ENCODE measurements around the gene TMEM63B.
"Not testable (repeated sequence)": the region's sequence is repeated elsewhere in the genome, so short reads cannot be mapped to it uniquely, and the experiment has no call there.

Gene TMEM63B

DNA sequence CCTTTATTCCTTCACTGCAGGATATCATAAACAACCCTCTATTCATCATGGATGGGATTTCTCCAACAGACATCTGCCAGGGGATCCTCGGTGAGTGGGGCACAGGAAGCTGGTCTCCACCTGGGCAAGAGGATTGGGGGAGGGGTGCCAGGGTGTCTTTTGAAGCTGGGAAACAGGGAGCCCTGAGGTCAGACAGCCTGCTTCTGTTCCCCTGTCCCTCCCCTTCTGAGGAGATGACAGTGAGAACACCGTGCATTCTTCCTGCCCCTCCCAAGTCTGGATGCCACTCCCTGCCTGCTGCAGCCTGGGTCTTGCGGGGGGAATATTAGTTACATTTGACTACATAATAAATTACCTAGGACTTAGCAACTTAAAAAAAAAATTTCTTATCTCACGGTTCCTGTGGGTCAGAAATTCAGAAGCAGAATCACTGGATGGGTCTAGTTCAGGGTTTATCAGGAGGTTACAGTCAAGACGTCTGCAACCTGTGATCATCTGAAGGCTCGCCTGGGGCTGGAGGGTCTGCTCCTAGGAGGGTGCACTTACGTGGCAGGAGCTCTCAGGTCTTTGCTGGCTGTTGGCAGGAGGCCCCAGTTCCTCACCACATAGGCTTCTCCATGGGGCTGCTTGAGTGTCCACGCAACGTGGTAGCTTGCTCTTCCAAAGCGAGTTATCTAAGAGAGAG, 42.7 kb downstream of the TMEM63B start:
- peak in 1 of 2 experiments; percentile 18 for DNase-seq
- TF ChIP-seq POLR2A (IDR thresholded peaks at IDR 0.05; ENCODE audit: low read length): no peak
- TF ChIP-seq GATA1 (IDR thresholded peaks at IDR 0.05; ENCODE audit: low read depth, low read length): no peak

DNA sequence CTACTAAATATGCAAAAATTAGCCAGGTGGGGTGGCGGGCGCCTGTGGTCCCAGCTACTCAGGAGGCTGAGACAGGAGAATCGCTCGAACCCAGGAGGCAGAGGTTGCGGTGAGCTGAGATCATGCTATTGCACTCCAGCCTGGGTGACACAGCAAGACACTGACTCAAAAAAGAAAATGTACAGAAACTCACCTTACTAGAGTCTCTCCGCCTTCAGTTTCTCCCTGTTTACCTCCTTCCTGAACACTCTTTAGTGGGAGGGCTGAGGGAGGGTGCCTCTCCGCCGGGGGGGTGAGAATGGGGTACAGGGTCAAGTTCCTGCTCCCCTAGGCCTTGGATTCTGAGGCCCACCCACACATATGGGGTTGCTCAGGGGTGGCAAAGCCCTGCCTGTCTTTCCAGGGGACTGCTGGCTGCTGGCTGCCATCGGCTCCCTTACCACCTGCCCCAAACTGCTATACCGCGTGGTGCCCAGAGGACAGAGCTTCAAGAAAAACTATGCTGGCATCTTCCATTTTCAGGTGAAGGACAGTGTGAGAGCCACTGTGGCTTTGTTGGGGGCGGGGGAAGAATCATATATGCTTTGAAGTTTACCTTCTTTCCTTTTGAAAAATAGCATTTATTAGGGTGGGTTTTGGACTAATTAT, 44.7 kb downstream of the TMEM63B start:
- no peak for TF ChIP-seq GATA1 (IDR thresholded peaks at IDR 0.05; ENCODE audit: low read depth, low read length)
- DNase-seq: no peak

DNA sequence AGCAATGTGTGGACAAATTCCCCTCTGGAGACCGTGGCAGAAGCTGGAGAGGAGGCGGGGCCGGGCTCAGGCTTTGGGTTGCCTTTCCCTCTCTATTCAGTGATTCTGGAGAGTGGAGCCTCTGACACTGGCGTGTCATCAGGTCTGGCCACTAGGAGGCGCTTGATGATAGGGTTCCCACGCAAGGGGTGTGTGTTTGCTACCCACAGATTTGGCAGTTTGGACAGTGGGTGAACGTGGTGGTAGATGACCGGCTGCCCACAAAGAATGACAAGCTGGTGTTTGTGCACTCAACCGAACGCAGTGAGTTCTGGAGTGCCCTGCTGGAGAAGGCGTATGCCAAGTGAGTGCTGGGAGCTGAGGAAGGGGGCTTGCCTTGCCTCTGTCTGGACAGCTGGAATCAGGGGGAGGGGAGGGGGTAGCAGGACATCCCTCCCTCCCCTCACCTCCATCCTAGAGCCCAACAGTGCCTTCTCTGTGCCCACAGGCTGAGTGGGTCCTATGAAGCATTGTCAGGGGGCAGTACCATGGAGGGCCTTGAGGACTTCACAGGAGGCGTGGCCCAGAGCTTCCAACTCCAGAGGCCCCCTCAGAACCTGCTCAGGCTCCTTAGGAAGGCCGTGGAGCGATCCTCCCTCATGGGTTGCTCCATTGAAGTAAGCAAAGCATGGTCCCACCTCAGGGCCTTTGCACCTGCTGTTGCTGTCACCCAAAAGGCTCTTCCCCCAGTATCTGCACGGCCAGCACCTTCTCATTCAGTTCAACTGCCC, 45.6 kb downstream of the TMEM63B start:
- TF ChIP-seq GATA1 (IDR thresholded peaks at IDR 0.05; ENCODE audit: low read depth, low read length) (no peak), POLR2A (IDR thresholded peaks at IDR 0.05; ENCODE audit: low read length) (no peak)
- peak; percentile 77 to 87 for DNase-seq

DNA sequence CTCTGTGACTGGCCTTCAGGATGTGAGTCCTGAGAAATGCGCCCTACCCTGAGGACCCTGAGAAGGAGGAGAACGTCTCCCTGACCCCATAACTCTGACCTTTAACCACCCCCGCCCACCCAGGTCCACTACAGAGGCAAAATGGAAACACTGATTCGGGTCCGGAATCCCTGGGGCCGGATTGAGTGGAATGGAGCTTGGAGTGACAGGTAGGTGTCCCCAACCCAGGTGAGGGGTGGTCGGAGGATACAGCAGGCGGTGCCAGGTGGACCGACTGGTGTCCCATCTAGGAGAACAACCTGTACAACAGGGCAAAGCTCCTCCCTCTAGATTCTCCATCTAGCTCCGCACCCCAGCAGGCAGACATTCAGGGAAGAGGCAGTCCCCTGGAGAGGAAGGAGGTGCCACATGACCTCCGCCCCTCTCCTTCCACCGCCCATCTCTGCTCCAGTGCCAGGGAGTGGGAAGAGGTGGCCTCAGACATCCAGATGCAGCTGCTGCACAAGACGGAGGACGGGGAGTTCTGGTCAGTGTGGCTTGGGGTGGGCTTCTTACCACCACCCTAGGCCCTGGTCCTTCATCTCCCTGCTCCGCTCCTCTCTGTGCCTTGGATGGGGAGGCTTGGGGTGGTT, 48.9 kb downstream of the TMEM63B start:
- TF ChIP-seq GATA1 (IDR thresholded peaks at IDR 0.05; ENCODE audit: low read depth, low read length) (no peak), POLR2A (IDR thresholded peaks at IDR 0.05; ENCODE audit: low read length) (no peak)
- no peak for DNase-seq

DNA sequence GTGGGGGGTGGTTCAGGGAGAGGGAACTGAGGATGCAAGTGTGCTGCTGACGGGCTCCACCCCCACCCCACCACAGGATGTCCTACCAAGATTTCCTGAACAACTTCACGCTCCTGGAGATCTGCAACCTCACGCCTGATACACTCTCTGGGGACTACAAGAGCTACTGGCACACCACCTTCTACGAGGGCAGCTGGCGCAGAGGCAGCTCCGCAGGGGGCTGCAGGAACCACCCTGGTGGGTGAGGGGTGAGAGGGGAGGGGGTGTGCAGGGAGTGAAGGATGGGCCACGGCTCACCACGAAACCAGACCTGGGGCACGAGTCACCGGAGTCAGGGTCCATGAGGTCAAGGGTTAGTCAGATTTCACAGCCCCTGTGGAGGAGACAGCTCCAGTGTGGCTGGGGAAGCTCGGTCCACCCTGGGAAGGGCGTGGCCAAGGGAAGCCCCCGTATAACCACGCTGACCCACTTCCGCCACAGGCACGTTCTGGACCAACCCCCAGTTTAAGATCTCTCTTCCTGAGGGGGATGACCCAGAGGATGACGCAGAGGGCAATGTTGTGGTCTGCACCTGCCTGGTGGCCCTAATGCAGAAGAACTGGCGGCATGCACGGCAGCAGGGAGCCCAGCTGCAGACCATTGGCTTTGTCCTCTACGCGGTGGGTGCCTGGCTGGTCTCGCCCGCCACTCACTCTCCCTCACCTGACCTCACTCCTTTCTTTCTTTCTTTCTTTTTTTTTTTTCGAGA, 49.6 kb downstream of the TMEM63B start:
- no peak for DNase-seq
- TF ChIP-seq GATA1 (IDR thresholded peaks at IDR 0.05; ENCODE audit: low read depth, low read length) (no peak), POLR2A (IDR thresholded peaks at IDR 0.05; ENCODE audit: low read length) (no peak)

DNA sequence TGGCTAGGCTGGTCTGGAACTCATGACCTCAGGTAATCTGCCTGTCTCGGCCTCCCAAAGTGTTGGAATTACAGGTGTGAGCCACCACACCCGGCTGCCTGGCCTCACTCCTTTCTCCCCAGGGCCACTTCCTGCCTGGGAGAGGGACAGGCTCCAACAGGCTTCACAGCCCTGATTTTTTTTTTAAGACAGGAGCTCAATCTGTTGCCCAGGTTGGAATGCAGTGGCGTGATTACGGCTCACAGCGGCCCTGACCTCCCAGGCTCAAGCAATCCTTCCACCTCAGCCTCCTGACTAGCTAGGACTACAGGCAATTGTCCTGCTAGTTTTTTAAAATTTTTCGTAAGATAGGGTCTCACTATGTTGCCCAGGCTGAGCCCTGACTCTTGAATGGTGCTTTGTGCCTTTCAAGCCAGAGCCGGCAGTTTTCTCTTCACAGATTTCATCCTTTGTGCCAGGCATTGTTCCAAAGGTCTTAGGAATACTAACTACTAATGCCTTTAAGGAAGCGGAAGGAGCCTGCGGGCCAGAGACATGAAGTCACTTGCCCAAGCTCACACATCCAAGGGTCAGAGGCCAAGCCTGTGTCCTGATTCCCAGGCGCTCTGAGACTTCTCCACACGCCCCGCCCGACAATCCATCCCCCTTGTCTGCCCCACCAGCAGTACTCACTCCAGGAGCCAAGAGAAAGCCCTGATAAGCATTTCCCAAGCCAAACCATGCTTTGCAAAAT, 50.5 kb downstream of the TMEM63B start:
- no peak for DNase-seq
- TF ChIP-seq GATA1 (IDR thresholded peaks at IDR 0.05; ENCODE audit: low read depth, low read length) (no peak), POLR2A (IDR thresholded peaks at IDR 0.05; ENCODE audit: low read length) (no peak)

DNA sequence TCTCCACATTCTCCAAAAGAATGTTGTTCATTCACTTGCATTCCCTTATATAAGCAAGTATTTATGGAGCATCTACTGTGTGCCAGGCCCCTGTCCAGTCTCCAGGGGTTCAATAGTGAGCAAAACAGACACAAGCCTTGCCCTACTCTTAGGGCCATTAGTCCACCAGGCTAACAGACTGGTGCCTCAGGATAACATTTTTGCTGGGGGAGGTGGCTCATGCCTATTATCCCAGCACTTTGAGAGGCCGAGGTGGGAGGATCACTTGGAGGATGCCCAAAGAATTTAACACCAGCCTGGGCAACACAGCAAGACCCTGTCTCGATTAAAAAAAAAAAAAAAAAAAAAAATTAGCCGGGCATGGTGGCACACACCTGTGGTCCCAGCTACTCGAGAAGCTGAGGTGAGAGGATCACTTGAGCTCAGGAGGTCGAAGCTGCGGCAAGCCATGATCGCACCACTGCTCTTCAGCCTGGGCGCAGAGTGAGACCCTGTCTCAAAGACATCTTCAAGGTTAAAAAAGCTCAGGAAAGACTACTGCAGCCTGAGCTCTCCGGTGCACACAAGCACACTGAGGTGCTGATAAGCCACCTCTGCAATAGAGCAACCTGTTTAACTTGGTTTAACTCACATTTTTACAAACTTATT, 51.2 kb downstream of the TMEM63B start:
- TF ChIP-seq GATA1 (IDR thresholded peaks at IDR 0.05; ENCODE audit: low read depth, low read length) (no peak), POLR2A (IDR thresholded peaks at IDR 0.05; ENCODE audit: low read length) (no peak)
- DNase-seq: no peak

DNA sequence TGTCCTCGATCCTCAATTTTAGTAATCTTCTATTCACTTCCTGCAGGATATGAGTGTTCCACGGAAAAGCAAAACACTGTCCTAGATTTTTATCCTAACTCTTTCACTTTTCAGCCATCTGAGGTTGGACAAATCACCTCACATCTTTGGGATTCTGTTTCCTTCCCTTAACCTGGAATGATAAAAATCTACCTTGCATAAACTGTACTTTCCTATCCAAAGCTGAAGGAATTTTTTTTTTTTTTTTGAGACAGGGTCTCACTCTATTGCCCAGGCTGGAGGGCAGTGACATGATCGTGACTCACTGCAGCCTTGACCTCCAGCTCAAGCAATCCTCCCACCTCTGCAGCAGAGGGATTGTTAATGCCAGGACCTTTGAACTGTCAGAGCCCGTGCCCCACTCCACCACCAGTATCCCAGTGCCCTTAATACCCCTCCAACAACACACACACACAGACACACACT, 51.8 kb downstream of the TMEM63B start:
- no peak for TF ChIP-seq GATA1 (IDR thresholded peaks at IDR 0.05; ENCODE audit: low read depth, low read length)
- TF ChIP-seq POLR2A (IDR thresholded peaks at IDR 0.05; ENCODE audit: low read length): no peak
- DNase-seq: no peak

DNA sequence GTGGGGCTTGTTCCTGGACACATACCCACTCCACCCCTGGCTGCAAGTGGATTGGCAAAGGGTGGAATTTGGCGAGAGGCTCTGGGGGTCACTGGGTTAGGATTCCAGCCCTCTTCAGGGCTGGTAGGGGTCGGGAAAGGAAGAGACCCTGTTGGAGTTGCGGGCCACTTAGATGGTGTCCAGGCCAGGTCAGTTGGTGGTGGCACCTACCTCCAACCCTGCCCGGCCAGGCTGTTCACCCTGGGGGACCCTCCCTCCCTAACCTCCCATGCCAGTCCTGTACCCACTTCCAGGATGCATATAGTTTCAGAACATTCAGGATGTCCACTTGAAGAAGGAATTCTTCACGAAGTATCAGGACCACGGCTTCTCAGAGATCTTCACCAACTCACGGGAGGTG, 52.3 kb downstream of the TMEM63B start:
- TF ChIP-seq GATA1 (IDR thresholded peaks at IDR 0.05; ENCODE audit: low read depth, low read length) (no peak), POLR2A (IDR thresholded peaks at IDR 0.05; ENCODE audit: low read length) (no peak)
- DNase-seq: no peak

DNA sequence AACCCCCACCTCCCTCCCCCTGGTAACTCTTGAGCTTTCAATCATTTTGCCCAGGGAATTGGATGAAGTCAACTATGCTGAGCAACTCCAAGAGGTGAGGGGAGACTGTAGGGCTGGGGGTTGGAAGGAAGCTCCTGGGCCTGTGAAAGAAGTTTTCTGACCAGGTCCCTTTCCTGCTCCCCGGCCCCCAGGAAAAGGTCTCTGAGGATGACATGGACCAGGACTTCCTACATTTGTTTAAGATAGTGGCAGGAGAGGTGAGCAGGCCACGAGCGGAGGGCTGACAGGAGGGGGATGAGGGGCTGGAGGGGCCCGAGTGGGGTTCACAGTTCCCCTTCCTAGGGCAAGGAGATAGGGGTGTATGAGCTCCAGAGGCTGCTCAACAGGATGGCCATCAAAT, 53.1 kb downstream of the TMEM63B start:
- DNase-seq: no peak

DNA sequence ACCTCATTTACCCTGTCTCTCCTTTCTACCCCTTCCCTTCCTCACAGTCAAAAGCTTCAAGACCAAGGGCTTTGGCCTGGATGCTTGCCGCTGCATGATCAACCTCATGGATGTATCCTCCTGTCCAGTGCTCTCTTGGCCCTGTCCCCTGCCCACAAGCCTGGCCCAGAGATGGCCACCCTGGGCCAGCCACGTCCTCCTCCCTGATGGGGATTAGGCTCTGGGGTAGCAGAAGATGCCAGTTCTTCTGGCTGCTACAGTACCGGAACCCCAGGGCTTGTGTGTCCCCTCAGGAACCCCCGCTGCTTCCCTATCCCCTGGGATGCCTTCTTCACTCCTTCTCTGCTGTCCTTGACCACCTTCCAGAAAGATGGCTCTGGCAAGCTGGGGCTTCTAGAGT, 53.5 kb downstream of the TMEM63B start:
- no peak for TF ChIP-seq GATA1 (IDR thresholded peaks at IDR 0.05; ENCODE audit: low read depth, low read length)
- TF ChIP-seq POLR2A (IDR thresholded peaks at IDR 0.05; ENCODE audit: low read length): no peak

More for the DNA sequence above, 53.1 kb downstream of the TMEM63B start:
- TF ChIP-seq GATA1 (IDR thresholded peaks at IDR 0.05; ENCODE audit: low read depth, low read length) (no peak), POLR2A (IDR thresholded peaks at IDR 0.05; ENCODE audit: low read length) (no peak)

DNA sequence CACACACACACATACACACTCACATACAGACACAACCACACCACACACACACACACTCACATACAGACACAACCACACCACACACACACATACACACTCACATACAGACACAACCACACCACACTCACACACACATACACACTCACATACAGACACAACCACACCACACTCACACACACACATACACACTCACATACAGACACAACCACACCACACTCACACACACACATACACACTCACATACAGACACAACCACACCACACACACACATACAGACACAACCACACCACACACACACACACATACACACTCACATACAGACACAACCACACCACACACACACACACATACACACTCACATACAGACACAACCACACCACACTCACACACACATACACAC, 54.4 kb downstream of the TMEM63B start:
- not testable (repeated sequence) for DNase-seq

More for the DNA sequence above, 53.5 kb downstream of the TMEM63B start:
- no peak for DNase-seq
